HCT116 (cell line): ENCODE results near the gene DOK1. TPM values are rescaled to one million over a fixed set of nuclear protein-coding genes. Genes with fewer than 3 reads are reported as not detected.
A peak's percentile ranks its signal among the peaks of the same experiment; 100 is the strongest.

Source experiments
- ATAC-seq: fragments of 200-7000 bp; cut with Tn5 transposase; 2 replicates; pipeline ENCODE4 v1.9.1; 2020; ENCODE audit warnings: mild to moderate bottlenecking, moderate library complexity
- BruUV-seq: library from RNA; stranded (reverse); fragments of 400-500 nt; replicated peaks from 2 replicates; lab custom pipeline; 2021; lab: Mats Ljungman, UMichigan
- CTCF ChIA-PET: fragments of 300-600 bp; sonication (Branson Sonifier 250); formaldehyde crosslinking; loops from one replicate; lab custom pipeline; 2021; ENCODE audit warnings: antibody characterized with exemption; lab: Charles Lee
- POLR2A ChIA-PET: fragments of 300-600, 350-600 bp; sonication (Branson Sonifier 250); formaldehyde crosslinking; loops from one replicate; lab custom pipeline; 2021; ENCODE audit warnings: antibody characterized with exemption; lab: Charles Lee
- RAD21 ChIA-PET, 2 experiments: fragments of 300-600 bp; sonication (Branson Sonifier 250); formaldehyde crosslinking; loops; one replicate each; lab custom pipeline; 2023; ENCODE audit warnings: low total read pairs in 2 of 2; ENCODE audit not compliant: uncharacterized antibody in 2 of 2, unreplicated experiment in 2 of 2, low non-redundant PET in 1 of 2; lab: Charles Lee
- DNase-seq: peaks from one replicate; pipeline ENCODE4 v3.0.0-alpha.2; 2010; ENCODE audit warnings: low read depth, low spot score
- H2AFZ ChIP-seq: fragments of 200-600 bp; shearing (Covaris generic), sonication (generic); 2 replicates; pipeline ENCODE4 v1.6.1; 2017; ENCODE audit warnings: low read depth, mixed run types, mixed read lengths, antibody characterized with exemption, low read length; ENCODE audit not compliant: poor library complexity, severe bottlenecking
- H3K27ac ChIP-seq: 2 replicates; pipeline ENCODE4 v1.5.1; 2012; ENCODE audit warnings: low read depth, low read length
- H3K27me3 ChIP-seq: fragments of 200-600 bp; sonication (generic); 2 replicates; pipeline ENCODE4 v1.6.1; 2016; ENCODE audit warnings: mixed run types, low read length, mixed read lengths; ENCODE audit not compliant: insufficient read depth
- H3K36me3 ChIP-seq, 2 experiments: fragments of 200-500 bp in 1 of 2; fragments of 200-600 bp in 1 of 2; sonication (Bioruptor generic) in 1 of 2; sonication (generic) in 1 of 2; 2 replicates each; pipeline versions ENCODE4 v1.5.1 to v1.6.1; 2014 to 2016; ENCODE audit warnings: low read length in 2 of 2, inconsistent platforms in 1 of 2, mixed read lengths in 1 of 2, mixed run types in 1 of 2; ENCODE audit not compliant: insufficient read depth in 2 of 2, control insufficient read depth in 1 of 2
- H3K4me1 ChIP-seq, 2 experiments: fragments of 200-600 bp in 1 of 2; sonication (generic) in 1 of 2; 2 replicates each; pipeline versions ENCODE4 v1.5.1 to v1.6.1; 2012 to 2017; ENCODE audit warnings: low read length in 2 of 2, inconsistent platforms in 1 of 2, mild to moderate bottlenecking in 1 of 2, mixed read lengths in 1 of 2, mixed run types in 1 of 2, moderate library complexity in 1 of 2; ENCODE audit not compliant: insufficient read depth in 2 of 2, control insufficient read depth in 1 of 2
- H3K4me2 ChIP-seq: fragments of 200-600 bp; sonication (generic); 2 replicates; pipeline ENCODE4 v1.6.1; 2017; ENCODE audit warnings: mixed run types, low read length, mixed read lengths
- H3K4me3 ChIP-seq, 2 experiments: fragments of 200-600 bp in 1 of 2; sonication (generic) in 1 of 2; replicated peaks in 1 of 2; 2 replicates each; pipeline ENCODE4 v1.5.1; 2011 to 2016; ENCODE audit warnings: low read length in 2 of 2, control low read depth in 1 of 2, low read depth in 1 of 2, mild to moderate bottlenecking in 1 of 2, mixed read lengths in 1 of 2, mixed run types in 1 of 2
- H3K79me2 ChIP-seq: fragments of 200-600 bp; sonication (generic); 2 replicates; pipeline ENCODE4 v1.6.1; 2017; ENCODE audit warnings: mild to moderate bottlenecking, mixed run types, low read length, moderate library complexity, mixed read lengths; ENCODE audit not compliant: insufficient read depth
- H3K9ac ChIP-seq: fragments of 200-600 bp; sonication (generic); 2 replicates; pipeline ENCODE4 v1.6.1; 2016; ENCODE audit warnings: low read length, mixed read lengths
- H3K9me2 ChIP-seq: fragments of 200-600 bp; sonication (generic), shearing (Covaris generic); 2 replicates; pipeline ENCODE4 v1.6.1; 2017; ENCODE audit warnings: mixed run types, mild to moderate bottlenecking, moderate library complexity; ENCODE audit not compliant: insufficient read depth
- H3K9me3 ChIP-seq, 2 experiments: fragments of 200-500 bp in 1 of 2; fragments of 200-600 bp in 1 of 2; sonication (Bioruptor generic) in 1 of 2; sonication (generic) in 1 of 2; 2 replicates each; pipeline ENCODE4 v1.6.1; 2014 to 2017; ENCODE audit warnings: low read length in 2 of 2, mixed read lengths in 2 of 2, inconsistent platforms in 1 of 2, low read depth in 1 of 2, mild to moderate bottlenecking in 1 of 2, mixed run types in 1 of 2, moderate library complexity in 1 of 2; ENCODE audit not compliant: control insufficient read depth in 1 of 2, insufficient read depth in 1 of 2
- H4K20me1 ChIP-seq: fragments of 200-600 bp; sonication (generic), shearing (Covaris generic); 2 replicates; pipeline ENCODE4 v1.6.1; 2017; ENCODE audit warnings: mixed run types, mild to moderate bottlenecking, moderate library complexity; ENCODE audit not compliant: insufficient read depth
- EZH2 ChIP-seq: fragments of 200-600 bp; sonication (generic); IDR thresholded peaks from 2 replicates; pipeline ENCODE4 v1.6.1; 2017; ENCODE audit warnings: antibody characterized with exemption, mixed run types
- EZH2phosphoT487 ChIP-seq: fragments of 200-600 bp; IDR thresholded peaks from 2 replicates; pipeline ENCODE4 v1.6.1; 2018; ENCODE audit warnings: antibody characterized with exemption, borderline replicate concordance
- RAD21 ChIP-seq: IDR thresholded peaks from 2 replicates; pipeline ENCODE4 v1.6.1; 2012; ENCODE audit warnings: low read depth, mild to moderate bottlenecking
- SIN3A ChIP-seq: IDR thresholded peaks from 2 replicates; pipeline ENCODE4 v1.6.1; 2012; ENCODE audit warnings: low read depth
- YY1 ChIP-seq: IDR thresholded peaks from 2 replicates; pipeline ENCODE4 v1.6.1; 2011; ENCODE audit warnings: low read length, low read depth, moderate library complexity, mild to moderate bottlenecking; ENCODE audit not compliant: insufficient replicate concordance; ENCODE audit errors: extremely low read depth
- ZFX ChIP-seq: fragments of 450-650 bp; IDR thresholded peaks from 2 replicates; pipeline ENCODE4 v1.6.1; 2017
- intact Hi-C: fragments of 100-400 bp; cut with micrococcal nuclease; formaldehyde crosslinking; loops from 2 replicates; pipeline ENCODE4 v1.10.0; 2022
- total RNA-seq: library from RNA; stranded (reverse); gene quantifications from one replicate; pipeline ENCODE4 v1.2.1, GENCODE V29; 2021; ENCODE audit not compliant: unreplicated experiment
- TF ChIP-seq, protein P1 (sequence below), 3 experiments: fragments of 200-600 bp in 1 of 3; sonication (generic) in 1 of 3; IDR thresholded peaks in 2 of 3; conservative IDR thresholded peaks in 1 of 3; 2 replicates each; pipeline ENCODE4 v1.5.1; 2012 to 2017; ENCODE audit warnings: low read depth in 2 of 3, low read length in 2 of 3, antibody characterized with exemption in 1 of 3, borderline replicate concordance in 1 of 3, control low read depth in 1 of 3, mild to moderate bottlenecking in 1 of 3, mixed read lengths in 1 of 3, mixed run types in 1 of 3, moderate library complexity in 1 of 3; ENCODE audit not compliant: insufficient read depth in 1 of 3
- TF ChIP-seq, protein P2 (sequence below): IDR thresholded peaks from 2 replicates; pipeline ENCODE4 v1.6.1; 2012
- TF ChIP-seq, protein P3 (sequence below): IDR thresholded peaks from 2 replicates; pipeline ENCODE4 v1.6.1; 2011; ENCODE audit warnings: mild to moderate bottlenecking, low read length, moderate library complexity; ENCODE audit not compliant: insufficient replicate concordance; ENCODE audit errors: extremely low read depth

Gene DOK1
- total RNA-seq, 1 experiment from 2014 or later: 18.8 TPM

DNA sequence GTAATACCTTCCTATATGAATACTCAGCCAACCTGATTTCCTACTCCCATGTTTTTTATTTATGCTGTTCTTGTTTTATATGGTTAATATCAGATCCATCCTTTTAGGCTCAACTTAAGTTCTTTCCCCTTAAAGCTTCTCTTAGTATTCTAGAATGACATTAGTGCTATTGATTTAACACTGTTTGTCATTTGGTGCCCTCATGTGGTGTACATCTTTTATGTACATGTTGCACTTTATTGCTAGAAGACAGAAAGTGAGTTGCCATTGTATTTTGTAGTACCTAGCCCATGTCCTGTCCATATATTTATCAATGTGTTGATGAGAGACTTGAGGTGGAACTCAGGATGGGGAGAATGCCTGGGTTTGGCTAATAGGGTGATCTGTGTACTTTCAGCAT, 22.3 kb upstream of the DOK1 start:
- Histone ChIP-seq H3K9me2 (no peaks in the 10 kb centered on the region), H4K20me1 (no peaks in the 10 kb centered on the region)
- no peak for TF ChIP-seq RAD21
- TF ChIP-seq, protein P1, sequence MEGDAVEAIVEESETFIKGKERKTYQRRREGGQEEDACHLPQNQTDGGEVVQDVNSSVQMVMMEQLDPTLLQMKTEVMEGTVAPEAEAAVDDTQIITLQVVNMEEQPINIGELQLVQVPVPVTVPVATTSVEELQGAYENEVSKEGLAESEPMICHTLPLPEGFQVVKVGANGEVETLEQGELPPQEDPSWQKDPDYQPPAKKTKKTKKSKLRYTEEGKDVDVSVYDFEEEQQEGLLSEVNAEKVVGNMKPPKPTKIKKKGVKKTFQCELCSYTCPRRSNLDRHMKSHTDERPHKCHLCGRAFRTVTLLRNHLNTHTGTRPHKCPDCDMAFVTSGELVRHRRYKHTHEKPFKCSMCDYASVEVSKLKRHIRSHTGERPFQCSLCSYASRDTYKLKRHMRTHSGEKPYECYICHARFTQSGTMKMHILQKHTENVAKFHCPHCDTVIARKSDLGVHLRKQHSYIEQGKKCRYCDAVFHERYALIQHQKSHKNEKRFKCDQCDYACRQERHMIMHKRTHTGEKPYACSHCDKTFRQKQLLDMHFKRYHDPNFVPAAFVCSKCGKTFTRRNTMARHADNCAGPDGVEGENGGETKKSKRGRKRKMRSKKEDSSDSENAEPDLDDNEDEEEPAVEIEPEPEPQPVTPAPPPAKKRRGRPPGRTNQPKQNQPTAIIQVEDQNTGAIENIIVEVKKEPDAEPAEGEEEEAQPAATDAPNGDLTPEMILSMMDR (IDR thresholded peaks at IDR 0.05 in 2 of 3, conservative IDR thresholded peaks at IDR 0.05 in 1 of 3; ENCODE audit: borderline replicate concordance in 1 of 3, insufficient read depth in 1 of 3, low read depth in 2 of 3, low read length in 2 of 3): peak in 2 of 3 experiments; percentile 35 to 53; a peak in 3 of 6 replicates
- TF ChIP-seq, all 23 proteins: peak for 1
- BruUV-seq: no TSS peak
- H3K9me3 ChIP-seq: no peaks in the 10 kb centered on the region
- H3K9ac ChIP-seq: no peak overlapping the region
- no peaks in the 10 kb centered on the region for H3K27me3 ChIP-seq
- no peak overlapping the region for H3K4me2 ChIP-seq
- CTCF ChIA-PET: interaction anchor here (0.8 to 2.3 kb wide), 8 partner anchors 13 to 705 kb away, joined by 3 to 12 read pairs (median 6); partner anchors contain the start of genes CCDC142 and TTC31
- peaks cover 8 to 14% of the 10 kb centered on the region in 2 experiments; a peak in 3 of 4 replicates for H3K36me3 ChIP-seq
- RAD21 ChIA-PET: interaction anchor here in 1 of 2 experiments (0.6 kb wide), 1 partner anchor 48 kb away, joined by 3 read pairs; no protein-coding TSS in a partner anchor
- H2AFZ ChIP-seq: no peak overlapping the region
- intact Hi-C loops: loop anchor here (1.0 to 5.0 kb wide), 2 partner anchors 199 to 280 kb away; no protein-coding TSS in a partner anchor
- no peak for ATAC-seq
- H3K79me2 ChIP-seq: peaks cover 34% of the 10 kb centered on the region
- no peak overlapping the region for H3K27ac ChIP-seq
- no peak for DNase-seq
- H3K4me3 ChIP-seq: no peak overlapping the region
- H3K4me1 ChIP-seq: peaks cover 14 to 22% of the 10 kb centered on the region in 2 experiments
- POLR2A ChIA-PET: interaction anchor here (1.3 kb wide), 1 partner anchor 28 kb away, joined by 4 read pairs; no protein-coding TSS in a partner anchor

DNA sequence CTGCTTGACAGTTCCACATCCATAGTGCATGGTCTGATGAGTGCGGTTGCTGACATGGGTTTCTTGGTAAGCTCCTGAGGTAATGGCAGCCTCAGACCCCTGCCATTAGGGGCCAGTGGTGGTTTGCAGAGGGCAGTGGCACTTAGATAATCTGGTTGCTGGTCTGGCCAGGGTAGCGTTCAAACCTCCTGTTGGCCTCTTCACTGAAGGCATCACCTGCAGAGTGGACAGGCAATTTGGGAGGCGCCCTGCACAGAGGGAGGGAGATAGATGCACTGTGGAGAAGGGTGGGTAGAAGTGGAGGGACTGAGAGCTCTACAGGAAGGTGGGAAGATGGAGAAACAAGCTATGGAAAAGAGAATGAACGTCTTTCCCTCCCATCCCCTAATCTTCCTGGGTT, 21.1 kb upstream of the DOK1 start:
- no peak overlapping the region for H3K27ac ChIP-seq
- H3K9ac ChIP-seq: no peak overlapping the region
- no TSS peak for BruUV-seq
- peaks cover 22% of the 10 kb centered on the region for H3K79me2 ChIP-seq
- no peak overlapping the region for H2AFZ ChIP-seq
- DNase-seq (no peak), ATAC-seq (no peak)
- H3K27me3 ChIP-seq: no peaks in the 10 kb centered on the region
- H3K9me2 ChIP-seq: no peaks in the 10 kb centered on the region
- H3K4me2 ChIP-seq: no peak overlapping the region
- H3K9me3 ChIP-seq: no peaks in the 10 kb centered on the region
- ChIA-PET CTCF (no interaction called here), RAD21 (interaction anchor here in 1 of 2 experiments (1.0 kb wide), 1 partner anchor 39 kb away, joined by 3 read pairs; no protein-coding TSS in a partner anchor), POLR2A (no interaction called here)
- TF ChIP-seq, protein P2, sequence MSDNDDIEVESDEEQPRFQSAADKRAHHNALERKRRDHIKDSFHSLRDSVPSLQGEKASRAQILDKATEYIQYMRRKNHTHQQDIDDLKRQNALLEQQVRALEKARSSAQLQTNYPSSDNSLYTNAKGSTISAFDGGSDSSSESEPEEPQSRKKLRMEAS: no peak
- no peak for TF ChIP-seq EZH2phosphoT487
- TF ChIP-seq, protein P3, sequence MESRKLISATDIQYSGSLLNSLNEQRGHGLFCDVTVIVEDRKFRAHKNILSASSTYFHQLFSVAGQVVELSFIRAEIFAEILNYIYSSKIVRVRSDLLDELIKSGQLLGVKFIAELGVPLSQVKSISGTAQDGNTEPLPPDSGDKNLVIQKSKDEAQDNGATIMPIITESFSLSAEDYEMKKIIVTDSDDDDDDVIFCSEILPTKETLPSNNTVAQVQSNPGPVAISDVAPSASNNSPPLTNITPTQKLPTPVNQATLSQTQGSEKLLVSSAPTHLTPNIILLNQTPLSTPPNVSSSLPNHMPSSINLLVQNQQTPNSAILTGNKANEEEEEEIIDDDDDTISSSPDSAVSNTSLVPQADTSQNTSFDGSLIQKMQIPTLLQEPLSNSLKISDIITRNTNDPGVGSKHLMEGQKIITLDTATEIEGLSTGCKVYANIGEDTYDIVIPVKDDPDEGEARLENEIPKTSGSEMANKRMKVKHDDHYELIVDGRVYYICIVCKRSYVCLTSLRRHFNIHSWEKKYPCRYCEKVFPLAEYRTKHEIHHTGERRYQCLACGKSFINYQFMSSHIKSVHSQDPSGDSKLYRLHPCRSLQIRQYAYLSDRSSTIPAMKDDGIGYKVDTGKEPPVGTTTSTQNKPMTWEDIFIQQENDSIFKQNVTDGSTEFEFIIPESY: no peak
- TF ChIP-seq, protein P1 (IDR thresholded peaks at IDR 0.05 in 2 of 3, conservative IDR thresholded peaks at IDR 0.05 in 1 of 3; ENCODE audit: borderline replicate concordance in 1 of 3, insufficient read depth in 1 of 3, low read depth in 2 of 3, low read length in 2 of 3): no peak
- TF ChIP-seq EZH2: no peak
- TF ChIP-seq SIN3A: no peak
- TF ChIP-seq ZFX: no peak
- TF ChIP-seq YY1: no peak
- no peak for TF ChIP-seq RAD21
- intact Hi-C loops: loop anchor here (5.0 kb wide), 1 partner anchor 281 kb away; no protein-coding TSS in a partner anchor
- peaks cover 6 to 14% of the 10 kb centered on the region in 2 experiments for H3K4me1 ChIP-seq
- no peaks in the 10 kb centered on the region for H4K20me1 ChIP-seq
- no peak overlapping the region for H3K4me3 ChIP-seq
- H3K36me3 ChIP-seq: peaks cover 0 to 1% of the 10 kb centered on the region in 2 experiments; a peak in 1 of 4 replicates
